SKM-1 treated with dmso at 0.1 percent for 144 hours (cell line): Measurements from ENCODE around the gene ATP5F1C.

Experiments
- DNase-seq: peaks from one replicate; lab custom pipeline; 2025; ENCODE audit not compliant: unreplicated experiment; lab: John Stamatoyannopoulos, UW

Gene ATP5F1C

DNA sequence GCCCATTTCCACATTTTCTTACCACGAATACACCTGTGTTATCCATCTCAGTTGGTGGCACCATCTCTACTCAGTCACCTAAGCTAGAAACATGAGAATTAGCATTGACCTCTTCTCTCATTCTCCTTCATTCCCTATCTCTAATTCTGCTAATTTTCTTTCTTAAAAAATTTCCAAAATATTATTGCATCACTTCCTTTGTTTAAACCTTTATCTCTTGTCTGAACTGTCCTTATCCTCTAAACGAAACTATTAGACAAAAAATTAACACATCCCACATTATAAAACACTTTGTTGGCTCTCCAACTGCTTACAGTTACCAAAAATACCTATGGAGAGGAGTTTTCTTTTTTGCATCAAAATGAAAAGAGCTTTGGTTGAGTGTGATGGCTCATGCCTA is 48.6 kb downstream of the ATP5F1C start:
- DNase-seq = no peak

DNA sequence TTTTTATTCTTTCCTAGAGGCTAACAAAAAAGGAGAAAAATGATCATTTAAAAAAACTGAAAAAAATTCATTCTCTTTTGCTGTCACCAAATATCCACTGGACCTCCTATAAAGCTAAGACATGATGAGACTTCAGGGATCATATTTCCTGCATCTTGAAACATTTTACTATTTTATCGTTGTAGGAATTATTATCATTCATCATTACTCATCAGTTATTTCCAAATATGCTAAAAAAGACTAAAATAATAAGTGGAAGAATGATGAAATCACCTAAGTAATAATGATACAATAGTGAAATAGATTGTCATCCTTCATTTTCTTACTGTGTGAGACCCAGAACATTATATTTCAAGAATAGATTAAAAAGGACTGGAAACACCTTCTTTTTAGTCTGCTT is 58.6 kb downstream of the ATP5F1C start:
- DNase-seq = no peak

GRCh38 chr10:7853226-7853842 is 65.4 kb downstream of the ATP5F1C start:
- no peak for DNase-seq

DNA sequence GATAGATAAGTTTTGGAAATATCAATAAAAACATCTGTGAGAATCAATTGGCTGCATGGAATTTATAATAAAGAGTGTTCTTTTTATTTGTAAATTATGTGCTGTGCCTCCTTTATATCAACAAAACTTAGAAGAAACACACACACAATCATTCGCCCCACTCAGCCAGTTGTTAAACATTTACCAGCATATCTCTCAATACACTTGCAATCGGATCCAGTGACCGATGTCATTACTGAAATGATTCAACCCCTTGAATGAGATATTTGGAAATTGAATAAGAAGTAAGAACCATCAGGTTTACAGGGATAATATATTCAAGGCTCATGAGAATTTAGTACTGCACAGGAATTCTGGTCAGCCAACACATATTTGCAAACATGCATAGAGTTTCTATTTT is 65.9 kb downstream of the ATP5F1C start:
- no peak for DNase-seq

DNA sequence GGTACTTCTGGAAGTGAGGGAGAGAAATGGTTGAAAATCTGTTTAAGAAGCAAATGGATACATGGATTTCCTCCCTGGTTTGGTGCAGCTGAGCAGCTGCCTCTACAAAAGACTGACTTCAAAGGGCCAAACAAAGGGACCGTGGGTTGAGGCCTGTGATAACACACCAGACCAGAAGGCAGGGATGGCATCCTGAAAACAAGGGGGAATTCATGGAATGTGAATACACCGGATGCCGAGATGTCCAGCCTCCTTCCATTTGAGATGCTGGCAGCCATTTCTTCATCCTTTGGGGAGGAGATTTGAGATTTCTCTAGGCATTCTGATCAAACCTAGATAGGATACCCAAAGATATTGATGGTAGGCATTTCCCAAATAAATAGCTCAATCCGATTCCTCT is 67.2 kb downstream of the ATP5F1C start:
- DNase-seq = no peak

- DNase-seq = no peak
Measured at GRCh38 chr10:7856678-7857077, 68.7 kb downstream of the ATP5F1C start.

DNA sequence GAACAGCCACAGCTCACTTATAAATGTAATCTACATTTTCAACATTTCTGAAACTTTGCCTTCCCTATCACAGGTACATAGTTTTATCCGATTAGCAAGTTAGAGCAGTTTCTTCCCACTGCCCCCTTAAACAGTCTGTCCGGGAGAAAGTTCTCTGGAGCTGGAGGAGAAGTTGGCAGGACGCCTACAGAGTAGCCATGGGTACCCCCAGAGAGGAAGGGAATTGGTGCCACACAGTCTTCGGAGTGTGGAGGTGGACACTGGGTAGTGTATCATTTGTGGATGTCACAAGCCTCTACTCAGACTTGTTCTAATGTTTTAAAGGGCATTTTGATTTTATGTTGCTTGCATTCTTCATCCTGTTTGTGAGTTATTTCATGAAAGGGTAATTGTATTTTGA is 69.3 kb downstream of the ATP5F1C start:
- DNase-seq = no peak
